GM12873 (cell line): Measurements from ENCODE around the gene CCDC17.

Experiments
- TF ChIP-seq, protein P1 (sequence below): IDR thresholded peaks from 2 replicates; pipeline ENCODE4 v1.5.1; 2012; ENCODE audit warnings: low read depth, mild to moderate bottlenecking, moderate library complexity, low read length, control low read depth; ENCODE audit not compliant: insufficient read depth; ENCODE audit errors: missing control alignments

Gene CCDC17

DNA sequence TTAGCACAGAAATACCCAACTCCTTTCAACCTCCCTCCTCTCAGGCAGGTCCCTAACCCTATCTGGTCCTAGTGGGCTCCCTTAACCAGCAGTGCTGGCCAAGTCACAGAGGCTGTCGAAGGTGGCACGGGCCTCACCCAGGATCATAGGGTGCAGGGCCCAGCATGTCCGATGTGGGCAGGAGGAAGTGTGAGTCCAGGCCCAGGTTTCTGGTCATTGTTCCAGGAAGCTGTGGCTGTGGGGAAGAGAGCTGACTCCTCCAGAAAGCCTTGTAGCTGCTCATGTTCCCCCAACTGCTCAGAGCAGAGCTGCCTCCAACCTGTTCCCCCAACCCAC lies 2.4 kb downstream of the CCDC17 start:
- TF ChIP-seq, protein P1, sequence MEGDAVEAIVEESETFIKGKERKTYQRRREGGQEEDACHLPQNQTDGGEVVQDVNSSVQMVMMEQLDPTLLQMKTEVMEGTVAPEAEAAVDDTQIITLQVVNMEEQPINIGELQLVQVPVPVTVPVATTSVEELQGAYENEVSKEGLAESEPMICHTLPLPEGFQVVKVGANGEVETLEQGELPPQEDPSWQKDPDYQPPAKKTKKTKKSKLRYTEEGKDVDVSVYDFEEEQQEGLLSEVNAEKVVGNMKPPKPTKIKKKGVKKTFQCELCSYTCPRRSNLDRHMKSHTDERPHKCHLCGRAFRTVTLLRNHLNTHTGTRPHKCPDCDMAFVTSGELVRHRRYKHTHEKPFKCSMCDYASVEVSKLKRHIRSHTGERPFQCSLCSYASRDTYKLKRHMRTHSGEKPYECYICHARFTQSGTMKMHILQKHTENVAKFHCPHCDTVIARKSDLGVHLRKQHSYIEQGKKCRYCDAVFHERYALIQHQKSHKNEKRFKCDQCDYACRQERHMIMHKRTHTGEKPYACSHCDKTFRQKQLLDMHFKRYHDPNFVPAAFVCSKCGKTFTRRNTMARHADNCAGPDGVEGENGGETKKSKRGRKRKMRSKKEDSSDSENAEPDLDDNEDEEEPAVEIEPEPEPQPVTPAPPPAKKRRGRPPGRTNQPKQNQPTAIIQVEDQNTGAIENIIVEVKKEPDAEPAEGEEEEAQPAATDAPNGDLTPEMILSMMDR = no peak

DNA sequence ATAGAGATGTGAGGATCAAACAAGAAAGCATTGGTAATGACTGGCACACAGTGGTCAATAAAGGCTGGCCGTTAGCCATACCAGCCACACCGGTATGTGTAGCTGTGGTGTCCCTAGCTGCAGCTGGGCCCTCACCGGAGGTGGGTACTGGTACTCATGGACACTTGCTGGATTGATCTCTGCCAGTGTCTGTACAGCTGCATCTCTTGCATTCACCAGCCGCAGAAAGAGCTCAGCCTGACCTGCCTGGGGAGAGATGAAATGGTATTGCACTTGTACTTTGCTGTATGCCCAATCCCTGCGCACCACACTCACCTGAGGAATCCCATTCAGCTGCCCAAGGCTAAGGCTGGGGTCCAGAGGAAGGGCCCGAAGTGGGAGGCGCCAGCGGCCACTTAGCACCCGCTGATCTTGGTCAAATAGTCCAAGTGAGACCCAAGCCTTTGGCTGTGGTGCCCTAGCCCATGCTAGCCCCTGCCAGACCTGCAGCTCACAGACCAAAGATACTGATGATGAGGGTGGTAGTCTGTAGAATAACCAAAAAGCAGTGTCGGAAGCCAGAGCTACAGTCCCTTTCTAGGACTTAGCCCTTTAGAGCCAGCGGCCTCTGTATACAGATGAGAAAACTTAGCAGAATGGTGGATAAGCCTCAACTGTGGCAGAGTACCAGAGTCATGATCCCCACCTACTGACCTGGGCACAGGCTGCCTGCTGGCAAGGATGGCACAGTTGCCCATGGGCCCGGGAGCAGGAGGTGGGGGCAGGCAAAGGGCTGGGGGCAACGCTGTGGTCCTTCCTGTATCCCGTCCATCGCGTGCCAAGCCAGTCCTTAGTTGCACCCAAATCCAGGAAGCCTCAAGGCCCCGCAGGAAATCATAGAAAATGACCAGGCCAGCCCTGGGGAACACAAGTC lies 3.0 kb downstream of the CCDC17 start:
- TF ChIP-seq, protein P1 = no peak

DNA sequence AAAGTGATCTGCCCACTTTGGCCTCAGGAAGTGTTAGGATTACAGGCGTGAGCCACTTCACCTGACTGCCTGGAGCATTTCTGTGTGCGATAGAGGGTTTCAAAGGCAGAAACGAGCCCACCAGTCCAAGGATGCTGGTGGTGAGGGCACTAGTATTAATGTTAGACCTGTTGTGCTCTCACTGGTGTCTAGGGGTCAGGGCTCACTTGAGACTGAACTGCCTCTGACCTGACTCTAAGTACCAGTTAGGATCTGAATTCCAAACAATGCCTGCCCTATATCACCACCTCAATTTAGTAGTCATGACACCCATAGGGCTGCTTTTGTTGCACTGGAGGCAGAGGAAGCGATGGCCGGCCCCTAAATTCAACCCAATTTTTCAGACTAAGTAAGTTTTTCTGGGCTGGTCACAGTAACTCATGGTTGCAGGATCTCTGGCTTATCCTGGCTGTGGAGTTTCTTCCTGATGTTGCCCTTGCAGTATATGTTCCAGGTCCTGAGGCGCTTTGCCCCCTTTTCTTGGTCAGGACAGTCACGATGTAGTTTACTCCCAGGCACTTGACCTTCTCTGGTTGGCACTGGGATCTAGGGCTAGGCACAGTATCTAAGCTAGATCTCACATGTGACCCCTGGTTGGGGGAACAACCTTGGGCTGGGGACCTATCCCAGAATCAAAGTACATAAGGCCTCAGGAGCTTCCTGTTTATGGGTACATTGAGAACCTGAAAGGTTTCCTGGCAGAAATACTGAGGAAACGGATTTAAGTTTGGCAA lies 4.5 kb downstream of the CCDC17 start:
- TF ChIP-seq, protein P1 = no peak

DNA sequence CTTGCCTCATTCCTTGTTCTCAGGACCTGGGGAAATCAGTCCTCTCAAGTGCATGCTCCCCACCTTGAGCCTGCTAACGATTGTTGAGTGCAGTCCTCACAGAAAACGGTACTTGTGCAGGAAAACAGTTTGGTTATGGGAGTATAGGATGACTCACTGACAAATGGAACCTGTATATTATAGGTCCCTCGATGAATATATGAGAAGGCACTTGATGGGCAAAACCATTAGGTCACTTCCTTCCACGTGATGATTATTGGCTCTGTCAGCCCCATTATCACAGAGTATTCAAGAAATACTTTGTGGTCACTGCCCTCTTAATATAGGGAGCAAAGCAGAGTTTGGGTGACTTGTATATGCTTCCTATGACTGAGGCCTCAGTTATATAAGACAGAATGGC lies 6.2 kb downstream of the CCDC17 start:
- TF ChIP-seq, protein P1 = no peak

DNA sequence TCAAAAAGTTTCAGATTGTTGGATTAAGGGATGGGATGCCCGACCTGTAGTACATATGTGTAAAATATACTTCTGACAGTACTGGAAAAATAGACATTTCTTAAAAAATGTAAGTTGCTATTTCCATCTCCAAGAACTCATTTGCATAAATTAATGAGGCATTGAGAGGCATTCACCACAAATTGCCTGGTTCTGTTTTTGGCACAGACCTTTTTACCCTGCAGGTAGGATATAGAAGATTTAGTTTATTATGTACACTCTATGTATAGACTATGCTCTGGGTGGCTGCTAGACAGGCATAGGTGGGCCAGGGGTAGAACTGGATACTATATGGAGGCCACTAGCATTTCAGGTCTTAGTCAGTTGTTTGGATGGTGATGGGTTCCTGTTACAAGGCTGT lies 8.0 kb downstream of the CCDC17 start:
- TF ChIP-seq, protein P1 = no peak

DNA sequence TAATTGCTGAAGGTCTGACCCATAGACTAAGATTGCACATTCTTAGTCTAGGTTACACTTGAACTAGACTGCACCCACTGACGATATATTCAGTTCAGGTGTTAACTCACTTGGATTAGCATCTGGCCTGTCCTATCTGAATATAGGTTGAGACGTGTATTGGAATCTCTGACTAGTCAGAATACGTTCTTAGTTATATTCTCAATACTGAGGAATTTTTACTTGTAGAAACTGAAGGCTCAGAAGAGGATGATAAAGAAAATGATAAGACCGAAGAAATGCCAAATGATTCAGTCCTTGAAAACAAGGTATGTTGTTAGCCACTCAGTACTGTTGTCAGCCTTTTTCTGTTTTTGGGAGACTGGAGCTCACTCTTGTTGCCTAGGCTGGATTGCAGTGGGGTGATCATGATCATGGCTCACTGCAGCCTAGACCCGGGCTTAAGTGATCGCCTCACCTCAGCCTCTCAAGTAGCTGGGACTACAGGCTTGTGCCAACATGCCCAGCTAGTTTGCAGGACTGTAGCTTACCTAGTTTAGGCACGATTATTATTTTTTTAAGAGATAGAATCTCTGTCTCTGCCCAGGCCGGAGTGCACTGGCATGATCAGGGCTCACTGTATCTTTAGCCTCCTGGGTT lies 10.8 kb downstream of the CCDC17 start:
- TF ChIP-seq, protein P1 = no peak
